Adrenal gland (tissue), 5 donors: ENCODE measurements around the gene GFRA1.

ENCODE experiments used
- POLR2A ChIP-seq, 2 donors: fragments of 450-650 bp; IDR thresholded peaks; one replicate each; pipeline ENCODE4 v1.6.1; 2017; ENCODE audit warnings: antibody characterized with exemption in 2 of 2, mild to moderate bottlenecking in 2 of 2, moderate library complexity in 1 of 2
- TF ChIP-seq, protein P1 (sequence below), 6 experiments: fragments of 450-650 bp in 4 of 6; fragments of 200-600 bp in 2 of 6; sonication (generic) in 1 of 6; IDR thresholded peaks; 1 replicate in 5 of 6; 2 replicates in 1 of 6; pipeline versions ENCODE4 v1.5.1 to v1.8.0; 2016 to 2021; ENCODE audit warnings: antibody characterized with exemption in 6 of 6, mild to moderate bottlenecking in 2 of 6, moderate library complexity in 1 of 6
- donor health status: DM: no; HTN: no; CAD: no.

DNA sequence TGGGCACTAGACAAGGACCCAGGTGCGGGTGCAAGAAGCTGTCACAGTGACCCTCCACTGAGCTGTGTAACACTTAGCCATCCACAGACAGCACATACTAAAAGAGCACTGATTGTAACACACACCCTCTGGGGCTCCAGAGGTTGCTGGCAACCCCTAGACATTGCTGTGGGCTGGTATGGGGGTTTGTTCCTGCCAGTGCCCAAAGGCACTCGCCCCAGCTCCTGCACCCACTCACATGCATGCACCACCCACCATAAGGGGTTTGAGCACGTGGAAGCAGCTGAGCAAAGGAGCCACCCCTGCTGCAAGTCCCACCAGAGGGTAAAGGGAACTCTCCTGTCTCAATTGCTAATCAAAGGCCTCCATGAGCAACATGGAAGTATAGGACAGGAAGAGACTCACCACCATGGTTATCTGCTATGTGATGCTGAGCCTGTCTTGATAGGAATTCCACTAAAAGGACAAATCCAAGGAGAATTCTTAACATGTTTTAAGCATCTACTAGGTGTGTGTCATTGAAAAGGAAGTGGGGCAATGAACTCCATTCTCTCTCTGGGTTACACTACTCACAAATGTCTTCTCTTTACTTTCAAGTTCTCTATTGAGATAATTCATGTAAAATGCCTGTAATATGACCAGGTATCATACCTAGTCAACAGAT is 103.1 kb downstream of the GFRA1 start:
- TF ChIP-seq, protein P1, sequence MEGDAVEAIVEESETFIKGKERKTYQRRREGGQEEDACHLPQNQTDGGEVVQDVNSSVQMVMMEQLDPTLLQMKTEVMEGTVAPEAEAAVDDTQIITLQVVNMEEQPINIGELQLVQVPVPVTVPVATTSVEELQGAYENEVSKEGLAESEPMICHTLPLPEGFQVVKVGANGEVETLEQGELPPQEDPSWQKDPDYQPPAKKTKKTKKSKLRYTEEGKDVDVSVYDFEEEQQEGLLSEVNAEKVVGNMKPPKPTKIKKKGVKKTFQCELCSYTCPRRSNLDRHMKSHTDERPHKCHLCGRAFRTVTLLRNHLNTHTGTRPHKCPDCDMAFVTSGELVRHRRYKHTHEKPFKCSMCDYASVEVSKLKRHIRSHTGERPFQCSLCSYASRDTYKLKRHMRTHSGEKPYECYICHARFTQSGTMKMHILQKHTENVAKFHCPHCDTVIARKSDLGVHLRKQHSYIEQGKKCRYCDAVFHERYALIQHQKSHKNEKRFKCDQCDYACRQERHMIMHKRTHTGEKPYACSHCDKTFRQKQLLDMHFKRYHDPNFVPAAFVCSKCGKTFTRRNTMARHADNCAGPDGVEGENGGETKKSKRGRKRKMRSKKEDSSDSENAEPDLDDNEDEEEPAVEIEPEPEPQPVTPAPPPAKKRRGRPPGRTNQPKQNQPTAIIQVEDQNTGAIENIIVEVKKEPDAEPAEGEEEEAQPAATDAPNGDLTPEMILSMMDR (IDR thresholded peaks at IDR 0.05): no peak
- no peak for TF ChIP-seq POLR2A (IDR thresholded peaks at IDR 0.05)
